ENCODE results near the gene HNRNPL. TPM values are rescaled to one million over a fixed set of nuclear protein-coding genes. Genes with fewer than 3 reads are reported as not detected.

The HNRNPL gene
- total and polyA plus RNA-seq, 9 of the 15 experiments (the other 6 are each of a cell fraction or from before 2014, with no cell fraction given), result 39.5 to 610 (median 299) TPM

- TF ChIP-seq NRF1 (conservative IDR thresholded peaks at IDR 0.05 in 1 of 2, IDR thresholded peaks at IDR 0.05 in 1 of 2) (peak; percentile 55 to 62), PPARD (CRISPR knock-in tag; IDR thresholded peaks at IDR 0.05) (no peak), ZBTB49 (CRISPR knock-in tag; IDR thresholded peaks at IDR 0.05; ENCODE audit: borderline replicate concordance) (no peak), EP300 (IDR thresholded peaks at IDR 0.05; ENCODE audit: low read length) (no peak), XRCC4 (IDR thresholded peaks at IDR 0.05; ENCODE audit: extremely low read depth, insufficient read depth, insufficient read length) (no peak), FOXJ2 (tag; IDR thresholded peaks at IDR 0.05) (no peak), HIVEP1 (CRISPR knock-in tag; IDR thresholded peaks at IDR 0.05) (no peak), ZFP91 (CRISPR knock-in tag; IDR thresholded peaks at IDR 0.05) (no peak), DACH1 (IDR thresholded peaks at IDR 0.05; ENCODE audit: partially characterized antibody) (no peak), PHB2 (IDR thresholded peaks at IDR 0.05; ENCODE audit: low read depth) (no peak), OTX1 (CRISPR knock-in tag; IDR thresholded peaks at IDR 0.05) (no peak)
- TF ChIP-seq, protein P1, sequence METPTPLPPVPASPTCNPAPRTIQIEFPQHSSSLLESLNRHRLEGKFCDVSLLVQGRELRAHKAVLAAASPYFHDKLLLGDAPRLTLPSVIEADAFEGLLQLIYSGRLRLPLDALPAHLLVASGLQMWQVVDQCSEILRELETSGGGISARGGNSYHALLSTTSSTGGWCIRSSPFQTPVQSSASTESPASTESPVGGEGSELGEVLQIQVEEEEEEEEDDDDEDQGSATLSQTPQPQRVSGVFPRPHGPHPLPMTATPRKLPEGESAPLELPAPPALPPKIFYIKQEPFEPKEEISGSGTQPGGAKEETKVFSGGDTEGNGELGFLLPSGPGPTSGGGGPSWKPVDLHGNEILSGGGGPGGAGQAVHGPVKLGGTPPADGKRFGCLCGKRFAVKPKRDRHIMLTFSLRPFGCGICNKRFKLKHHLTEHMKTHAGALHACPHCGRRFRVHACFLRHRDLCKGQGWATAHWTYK (CRISPR knock-in tag; IDR thresholded peaks at IDR 0.05), result no peak
Measured at GRCh38 chr19:38831142-38831605, 18.6 kb downstream of the HNRNPL start (continued).
